Stromal cell of bone marrow (primary cell): ENCODE results near the gene EVI5L.
A peak's percentile ranks its signal among the peaks of the same experiment; 100 is the strongest.

Source experiments
- DNase-seq: peaks from one replicate; pipeline ENCODE4 v3.0.0-alpha.2; 2012; ENCODE audit warnings: low read depth

EVI5L gene

DNA sequence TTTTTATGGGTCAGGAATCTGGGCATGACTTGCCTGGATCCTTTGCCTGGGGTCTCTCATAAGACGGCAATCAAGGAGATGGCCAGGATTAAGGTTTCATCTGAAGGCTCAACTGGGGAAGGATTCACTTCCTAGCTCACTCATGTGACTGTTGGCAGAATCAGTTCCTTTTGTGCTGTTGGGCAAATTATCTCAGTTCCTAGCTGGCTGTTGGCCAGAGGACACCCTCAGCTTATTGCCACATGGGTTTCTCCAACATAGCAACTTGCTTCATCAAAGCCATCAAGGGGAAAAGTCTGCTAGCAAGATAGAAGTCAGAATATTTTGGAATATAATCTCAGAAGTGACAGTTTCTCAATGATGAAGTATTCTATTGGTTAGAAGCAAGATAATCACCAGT is 12.2 kb upstream of the EVI5L start:
- DNase-seq = no peak

DNA sequence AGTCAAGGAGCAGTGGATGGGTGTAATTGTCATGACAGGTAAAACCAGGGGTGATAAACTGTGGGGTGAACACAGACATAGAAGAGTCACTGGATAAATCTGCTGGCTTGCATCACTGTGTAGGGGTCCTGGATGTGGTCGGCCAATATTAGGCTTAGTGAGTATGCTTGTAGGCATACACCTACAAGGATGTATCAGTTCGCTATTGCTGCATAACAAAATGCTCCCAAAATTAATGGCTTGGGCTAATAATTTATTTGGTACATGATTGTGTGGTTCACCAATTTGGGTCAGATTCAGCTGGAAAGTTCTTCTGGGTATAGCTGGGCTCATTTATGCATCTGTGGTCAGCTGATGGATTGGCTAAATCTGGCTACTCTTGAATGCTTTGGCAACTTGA is 11.2 kb upstream of the EVI5L start:
- no peak for DNase-seq

DNA sequence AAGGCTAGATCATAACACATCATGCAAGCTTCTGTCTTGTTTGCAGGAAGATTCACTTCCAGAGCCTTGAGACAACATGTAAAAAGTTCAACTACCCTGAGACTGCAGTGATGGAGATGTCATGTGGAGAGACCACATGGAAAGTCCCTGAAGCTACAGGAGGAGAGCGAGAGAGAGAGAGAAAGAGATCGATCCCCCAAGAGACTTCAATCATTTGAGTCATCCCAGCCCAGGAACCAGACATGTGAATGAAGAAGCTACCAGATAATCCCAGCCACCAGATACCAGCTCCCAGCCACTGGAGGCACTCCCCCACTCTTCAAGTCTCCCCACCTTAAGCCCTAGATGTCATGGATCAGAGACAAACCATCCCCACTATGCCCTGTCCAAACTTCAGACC is 10.7 kb upstream of the EVI5L start:
- no peak for DNase-seq

DNA sequence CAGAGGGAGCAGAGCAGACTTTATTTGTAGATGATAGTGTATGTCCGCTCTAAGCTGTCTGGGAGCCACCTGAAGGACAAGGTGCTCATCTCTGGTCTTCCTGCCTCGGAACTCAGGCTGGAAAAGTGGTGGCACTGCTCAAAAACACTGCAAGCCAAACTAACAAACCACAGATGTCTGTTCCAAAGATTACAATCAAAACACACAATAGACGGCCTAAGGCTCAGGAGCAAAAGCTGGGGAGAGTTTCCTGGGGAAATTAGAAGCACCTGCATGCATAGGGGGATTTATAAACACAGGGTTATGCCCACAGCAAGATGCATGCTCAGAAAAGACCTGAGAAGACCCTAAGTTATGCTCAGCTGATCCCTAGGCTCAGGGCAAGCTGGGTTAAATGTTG is 9.4 kb upstream of the EVI5L start:
- DNase-seq = no peak

DNA sequence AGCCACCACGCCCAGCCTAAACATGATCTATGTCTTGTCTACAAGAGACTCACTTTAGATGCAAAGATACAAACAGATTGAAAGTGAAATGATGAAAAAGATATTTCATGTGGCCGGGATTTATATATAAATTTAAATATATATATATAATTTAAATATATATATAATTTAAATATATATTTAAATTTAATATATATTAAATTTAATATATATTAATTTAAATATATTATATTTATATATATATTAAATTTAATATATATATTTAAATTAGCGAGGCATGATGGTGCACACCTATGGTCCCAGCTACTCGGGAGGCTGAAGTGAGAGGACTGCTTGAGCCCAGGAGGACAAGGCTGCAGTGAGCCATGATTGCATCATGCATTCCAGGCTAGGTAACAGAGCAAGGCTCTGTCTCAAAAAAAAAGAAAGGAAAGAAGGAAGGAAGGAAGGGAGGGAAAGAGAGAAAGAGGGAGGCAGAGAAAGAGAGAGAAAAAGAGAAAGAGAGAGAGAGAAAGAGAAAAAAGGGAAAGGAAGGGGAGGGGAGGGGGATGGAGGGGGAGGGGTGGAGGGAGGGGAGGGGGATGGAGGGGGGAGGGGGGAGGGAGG is 7.0 kb upstream of the EVI5L start:
- no peak for DNase-seq

DNA sequence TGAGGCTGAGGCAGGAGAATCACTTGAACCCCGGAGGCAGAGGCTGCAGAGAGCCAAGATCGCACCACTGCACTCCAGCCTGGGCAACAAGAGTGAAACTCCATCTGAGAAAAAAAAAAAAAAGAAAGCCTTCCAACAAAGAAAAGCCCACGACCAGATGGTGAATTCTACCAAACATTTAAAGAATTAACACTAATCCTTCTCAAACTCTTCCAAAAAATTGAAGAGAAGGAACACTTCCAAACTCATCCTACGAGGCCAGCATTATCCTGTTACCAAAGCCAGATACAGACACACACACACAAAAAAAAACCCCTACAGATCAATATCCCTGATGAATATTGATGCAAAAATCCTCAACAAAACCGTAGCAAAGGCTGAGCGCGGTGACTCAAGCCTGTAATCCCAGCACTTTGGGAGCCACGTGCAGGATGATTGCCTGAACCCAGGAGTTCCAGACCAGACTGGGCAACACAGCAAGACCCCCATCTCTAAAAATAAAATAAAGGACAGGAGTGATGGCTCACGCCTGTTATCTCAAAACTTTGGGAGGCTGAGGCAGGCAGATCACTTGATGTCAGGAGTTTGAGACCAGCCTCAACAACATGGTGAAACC is 6.2 kb upstream of the EVI5L start:
- no peak for DNase-seq

DNA sequence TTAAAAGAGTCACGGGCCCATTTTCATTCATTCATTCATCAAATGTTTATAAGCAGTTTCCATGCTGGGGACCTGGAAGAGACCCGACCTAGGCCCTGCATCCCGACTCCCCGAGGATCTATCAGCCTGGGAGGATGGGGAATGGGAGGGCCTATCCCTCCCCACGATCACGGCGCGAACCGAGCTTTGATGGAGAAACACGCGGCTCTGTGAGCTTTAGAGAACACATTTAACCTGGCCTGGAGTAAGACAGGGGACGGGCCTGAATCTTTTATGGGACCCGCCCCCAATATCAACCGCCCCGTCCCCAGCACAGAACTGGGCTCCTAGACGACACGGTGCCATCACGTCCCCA is 875 bp upstream of the EVI5L start:
- DNase-seq = no peak

DNA sequence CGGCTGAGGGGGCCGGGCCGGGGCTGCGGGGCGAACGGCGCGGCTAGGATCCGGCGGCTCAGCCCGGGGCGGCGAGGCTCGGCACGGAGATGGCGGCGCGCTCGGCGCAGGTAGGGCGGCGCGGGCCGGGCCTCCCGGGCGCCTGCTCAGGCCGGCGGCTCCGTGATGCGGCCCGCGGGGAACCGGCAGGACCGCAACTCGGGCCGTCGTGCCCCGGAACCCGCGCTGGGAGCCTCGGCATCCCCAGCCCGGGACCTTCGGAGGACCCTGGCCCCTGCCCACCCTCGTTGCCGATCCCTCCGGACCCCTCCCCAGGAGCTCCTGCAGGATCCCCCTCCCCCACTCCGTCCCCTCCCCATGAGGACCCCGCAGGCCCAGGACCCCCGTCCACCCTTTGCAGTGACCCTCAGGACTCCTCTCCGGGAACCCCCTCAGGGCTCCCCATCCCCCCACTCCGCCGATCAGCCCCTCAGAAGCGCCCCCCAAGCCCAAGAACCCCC is 304 bp downstream of the EVI5L start:
- no peak for DNase-seq

DNA sequence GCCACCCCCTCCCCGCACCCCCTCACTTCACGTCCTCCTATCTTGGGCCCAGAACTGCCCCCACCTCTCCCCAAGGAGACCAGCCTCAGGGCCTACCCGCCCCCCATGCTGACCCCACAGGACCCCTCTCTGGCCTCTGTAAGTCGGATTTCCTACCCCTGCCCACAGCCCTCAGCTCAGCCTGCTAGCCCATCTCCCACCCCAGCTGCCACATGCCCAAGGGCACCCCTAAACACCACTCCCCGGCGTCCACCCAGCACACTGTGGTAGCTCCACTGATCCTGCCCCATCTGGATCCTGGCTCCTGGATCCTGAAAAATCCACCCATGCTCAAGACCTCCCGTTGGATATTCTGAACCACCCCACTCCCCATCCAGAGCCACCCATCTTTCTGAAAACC is 805 bp downstream of the EVI5L start:
- no peak for DNase-seq

DNA sequence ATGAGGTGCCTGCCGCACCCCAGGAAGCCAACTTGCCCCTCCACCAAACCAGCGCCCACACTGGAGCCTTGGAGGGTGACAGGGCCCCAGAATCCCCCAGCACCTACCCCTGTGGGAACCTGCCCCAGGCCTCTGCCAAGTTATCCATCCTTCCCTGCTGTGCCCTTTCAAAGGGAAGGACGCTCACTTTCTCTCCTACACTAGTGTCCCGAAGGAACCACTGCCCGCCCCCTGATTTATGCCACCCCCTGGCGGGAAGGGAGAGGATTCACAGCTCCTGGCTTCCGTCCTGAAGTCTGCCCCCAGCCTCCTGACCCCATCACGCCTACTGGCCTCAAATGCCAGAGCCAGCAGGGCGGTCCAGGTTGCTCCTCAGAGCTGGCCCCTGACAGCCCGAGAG is 1.4 kb downstream of the EVI5L start:
- peak; percentile 18 for DNase-seq

DNA sequence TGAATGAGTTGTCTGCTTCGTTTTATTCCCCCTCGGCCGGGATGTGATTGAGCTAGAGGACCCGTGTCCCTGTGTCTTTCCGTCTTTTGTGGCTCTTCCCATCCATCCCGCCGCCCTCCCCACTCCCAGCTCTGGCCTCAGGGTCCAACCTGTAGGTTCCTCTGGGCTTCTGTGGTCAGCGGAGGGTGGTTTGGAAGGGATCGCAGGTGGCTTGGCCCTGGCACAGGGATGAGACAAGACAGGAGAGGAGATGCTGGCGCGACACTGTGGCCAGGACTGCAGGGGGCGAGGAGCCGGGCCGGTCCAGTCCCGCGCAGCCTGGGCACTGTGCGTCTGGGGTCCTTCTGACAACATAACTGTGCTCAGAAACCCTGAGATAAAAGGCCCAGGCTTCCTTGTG is 2.0 kb downstream of the EVI5L start:
- no peak for DNase-seq

DNA sequence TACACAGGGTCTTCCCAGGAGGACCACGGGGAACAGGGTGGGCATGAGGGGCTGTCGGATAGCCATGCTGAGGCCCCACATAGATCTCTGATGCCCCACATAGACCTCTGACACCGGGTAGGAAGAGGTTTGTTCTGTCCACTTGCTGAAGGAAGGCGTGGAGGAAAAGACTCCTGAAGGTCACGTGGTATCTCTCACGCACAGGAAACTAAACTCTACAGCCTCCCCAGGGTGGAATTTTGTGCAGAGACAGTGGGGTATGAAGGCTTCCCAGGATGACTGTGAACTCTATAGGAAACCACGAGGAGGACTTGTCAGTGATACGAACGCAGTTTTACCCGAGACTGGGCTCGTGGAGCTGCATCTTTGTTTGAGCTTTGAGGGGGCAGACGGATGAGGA is 2.8 kb downstream of the EVI5L start:
- DNase-seq = no peak

DNA sequence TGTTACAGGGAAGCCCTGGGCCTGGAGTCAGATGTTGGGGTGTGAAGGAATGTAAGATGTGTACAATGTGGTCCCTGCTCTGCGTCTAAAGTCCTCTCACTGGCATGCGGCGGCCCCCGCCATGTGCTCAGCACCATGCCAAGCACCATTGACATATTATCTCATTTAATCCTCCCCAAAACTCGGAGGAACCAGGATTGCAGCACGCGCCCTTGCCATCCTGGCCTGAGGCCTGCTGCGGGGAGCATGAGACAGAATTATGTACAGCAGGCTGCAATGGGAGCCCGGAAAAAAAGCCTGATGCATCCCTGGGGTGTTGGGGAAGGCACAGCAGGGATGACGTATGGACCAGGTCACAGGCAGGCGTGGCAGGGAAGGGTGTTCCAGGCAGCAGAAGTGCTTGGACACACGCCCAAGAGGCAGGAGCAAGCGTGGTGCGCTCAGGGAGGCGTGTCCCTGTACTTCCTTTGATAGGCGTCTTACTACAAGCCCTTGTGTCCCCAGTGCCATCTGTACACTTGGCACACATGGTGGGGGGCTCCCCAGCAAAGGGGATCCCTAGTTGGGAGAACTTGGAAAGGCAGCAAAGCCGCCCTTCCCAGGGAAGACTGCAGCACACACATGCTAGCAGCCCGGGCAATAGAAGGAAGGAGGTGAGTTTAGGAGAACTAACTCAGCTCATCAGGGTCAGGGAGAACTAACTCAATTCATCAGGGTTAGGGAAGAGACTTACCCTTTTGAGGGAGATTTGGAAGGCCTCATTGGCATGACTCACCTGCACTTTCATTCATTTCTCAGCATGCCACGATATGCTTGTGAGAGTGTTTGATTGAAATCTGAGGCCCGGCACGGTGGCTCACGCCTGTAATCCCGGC is 3.4 kb downstream of the EVI5L start:
- peak; percentile 29 for DNase-seq

DNA sequence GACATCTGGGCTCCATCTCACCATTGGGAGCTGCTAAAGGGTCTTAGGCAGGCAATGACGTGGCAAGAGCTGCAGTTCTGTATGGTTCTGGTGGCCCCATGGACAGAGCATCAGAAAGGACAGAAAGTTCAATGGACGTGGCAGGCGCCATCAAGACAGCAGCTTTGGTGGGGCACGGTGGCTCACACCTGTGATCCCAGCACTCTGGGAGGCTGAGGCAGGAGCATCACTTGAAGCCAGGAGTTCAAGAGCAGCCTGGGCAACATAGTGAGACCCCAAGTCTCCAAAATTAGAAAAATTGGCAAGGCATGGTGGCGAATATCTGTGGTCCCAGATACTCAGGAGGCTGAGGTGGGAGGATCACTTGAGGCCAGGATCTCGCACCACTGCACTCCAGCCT is 9.5 kb downstream of the EVI5L start:
- DNase-seq = no peak

DNA sequence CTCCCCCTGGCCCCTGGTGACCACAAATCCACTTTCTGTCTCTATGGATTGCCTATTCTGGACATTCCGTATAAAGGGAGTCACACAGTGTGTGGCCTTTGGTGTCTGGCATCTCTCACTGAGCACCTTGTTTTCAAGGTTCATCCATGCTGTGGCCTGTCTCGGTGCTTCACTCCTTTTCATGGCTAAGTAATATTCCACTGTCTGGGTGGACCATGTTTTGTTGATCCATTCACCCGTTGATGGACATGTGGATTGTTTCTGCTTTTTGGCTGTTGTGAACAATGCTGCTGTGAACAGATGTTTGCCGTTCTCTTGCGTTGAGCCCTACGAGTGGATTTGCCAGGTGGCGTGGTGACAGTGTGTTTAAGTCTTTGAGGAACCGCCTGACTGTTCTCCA is 10.6 kb downstream of the EVI5L start:
- DNase-seq = no peak

DNA sequence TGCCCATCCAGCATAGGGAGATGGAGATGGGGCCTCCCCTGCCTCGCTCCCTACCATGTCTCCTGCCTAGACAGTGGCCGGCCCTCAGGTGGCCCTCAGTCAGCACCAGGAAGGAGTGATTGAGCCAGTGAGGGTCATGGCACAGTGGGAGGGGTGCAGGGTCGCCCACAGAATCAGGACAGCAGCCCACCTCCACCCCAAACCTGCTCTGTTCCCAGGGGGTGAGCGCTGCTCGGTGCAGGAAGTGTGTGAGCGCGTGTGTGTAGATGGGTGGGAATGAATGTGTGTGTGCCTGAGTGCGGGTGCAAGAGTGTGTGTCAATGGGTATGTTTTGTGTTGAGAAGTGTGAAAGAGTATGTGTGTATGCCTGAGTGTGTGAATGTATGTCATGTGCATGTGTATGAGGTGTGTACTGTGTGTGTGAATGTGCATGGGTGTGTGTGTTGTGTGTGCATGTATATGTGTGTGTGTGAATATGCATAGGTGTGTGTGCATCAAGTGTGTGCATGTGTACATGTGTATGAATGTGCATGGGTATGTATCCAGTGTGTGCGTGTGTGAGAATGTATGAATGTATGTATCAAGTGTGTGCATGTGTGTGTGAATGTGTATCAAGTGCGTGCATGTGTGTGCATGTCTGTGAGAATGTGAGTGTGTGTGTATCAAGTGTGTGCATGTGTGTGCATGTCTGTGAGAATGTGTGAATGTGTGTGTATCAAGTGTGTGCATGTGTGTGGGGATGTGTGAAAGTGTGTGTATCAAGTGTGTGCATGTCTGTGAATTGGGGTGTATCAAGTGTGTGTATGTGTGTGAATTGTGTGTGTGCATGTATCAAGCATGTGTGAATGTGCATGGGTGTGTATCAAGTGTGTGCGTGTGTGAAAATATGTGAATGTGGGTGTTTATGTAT is 12.0 kb downstream of the EVI5L start:
- DNase-seq = no peak

DNA sequence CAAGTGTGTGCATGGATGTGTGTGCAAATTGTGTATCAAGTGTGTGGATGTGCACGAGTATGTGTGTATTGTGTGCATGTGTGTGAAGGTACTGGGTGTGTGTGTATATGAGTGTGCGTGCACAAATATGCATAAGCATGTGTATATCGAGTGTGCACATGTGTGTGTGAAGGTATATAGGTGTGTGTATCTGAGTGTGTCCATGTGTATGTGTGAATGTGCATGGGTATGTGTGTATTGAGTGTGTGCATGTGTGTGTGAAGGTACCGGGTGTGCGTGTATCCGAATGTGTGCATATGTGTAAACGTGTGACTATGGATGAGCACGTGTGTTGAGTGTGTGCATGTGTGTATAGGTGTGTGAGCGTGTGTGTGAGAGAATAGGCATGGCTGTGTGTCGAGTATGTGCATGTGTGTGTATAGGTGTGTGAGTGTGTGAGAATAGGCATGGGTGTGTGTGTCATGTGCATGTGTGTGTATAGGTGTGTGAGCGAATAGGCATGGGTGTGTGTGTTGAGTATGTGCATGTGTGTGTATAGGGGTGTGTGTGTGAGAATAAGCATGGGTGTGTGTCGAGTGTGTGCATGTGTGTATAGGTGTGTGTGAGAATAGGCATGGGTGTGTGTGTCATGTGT is 12.8 kb downstream of the EVI5L start:
- no peak for DNase-seq

DNA sequence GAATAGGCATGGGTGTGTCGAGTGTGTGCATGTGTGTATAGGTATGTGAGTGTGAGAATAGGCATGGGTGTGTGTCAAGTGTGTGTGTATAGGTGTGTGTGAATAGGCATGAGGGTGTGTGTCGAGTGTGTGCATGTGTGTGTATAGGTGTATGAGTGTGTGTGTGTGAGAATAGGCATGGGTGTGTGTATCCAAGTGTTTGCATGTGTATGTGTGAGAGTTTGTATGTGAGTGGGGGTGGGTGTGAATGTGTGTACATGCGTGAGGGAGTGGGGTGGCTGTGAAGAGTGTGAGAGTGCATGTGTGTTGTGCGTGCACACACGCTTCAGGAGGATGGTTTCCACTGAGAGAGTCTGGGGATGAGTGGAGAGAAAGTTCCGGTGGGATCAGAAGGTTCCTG is 13.5 kb downstream of the EVI5L start:
- no peak for DNase-seq

DNA sequence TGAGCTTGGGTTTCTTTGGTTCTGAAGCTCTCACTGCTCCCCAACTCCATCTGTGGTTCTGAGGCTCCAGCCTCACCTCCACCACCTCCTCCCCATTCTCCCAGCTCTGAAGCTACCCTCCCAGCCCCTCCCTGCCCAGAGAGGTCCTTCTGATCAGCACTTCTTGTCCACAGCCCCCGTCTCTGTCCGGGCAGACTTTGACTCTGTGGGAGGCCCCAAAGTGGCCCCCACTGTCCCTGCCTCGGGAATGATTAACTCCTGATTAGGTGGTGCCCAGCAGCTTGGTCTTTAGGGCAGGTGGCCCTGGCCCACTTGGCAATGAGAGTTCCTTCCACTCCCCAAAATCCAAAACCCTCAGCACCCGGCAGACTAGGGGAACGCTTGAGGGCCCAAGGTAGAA is 14.4 kb downstream of the EVI5L start:
- DNase-seq = no peak

DNA sequence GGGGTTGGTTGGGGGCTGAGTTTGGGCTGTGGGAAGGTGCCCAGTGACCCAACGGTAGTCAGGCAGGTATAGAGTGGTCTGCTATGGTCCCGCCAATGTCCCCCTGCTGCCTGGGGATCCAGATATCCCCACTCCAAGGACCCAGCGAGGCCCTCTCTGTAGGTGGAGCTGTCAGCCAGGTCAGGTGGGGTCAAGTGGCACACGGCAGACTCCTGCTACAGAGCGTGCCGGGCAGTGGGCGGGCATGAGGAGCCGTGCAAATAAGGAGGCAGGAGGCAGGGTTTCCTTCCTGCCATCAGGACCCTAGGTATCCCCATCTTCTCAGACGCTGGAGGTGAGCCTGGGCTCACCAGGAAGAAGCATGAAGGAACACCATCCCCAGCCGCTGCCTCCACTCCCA is 14.9 kb downstream of the EVI5L start:
- no peak for DNase-seq

DNA sequence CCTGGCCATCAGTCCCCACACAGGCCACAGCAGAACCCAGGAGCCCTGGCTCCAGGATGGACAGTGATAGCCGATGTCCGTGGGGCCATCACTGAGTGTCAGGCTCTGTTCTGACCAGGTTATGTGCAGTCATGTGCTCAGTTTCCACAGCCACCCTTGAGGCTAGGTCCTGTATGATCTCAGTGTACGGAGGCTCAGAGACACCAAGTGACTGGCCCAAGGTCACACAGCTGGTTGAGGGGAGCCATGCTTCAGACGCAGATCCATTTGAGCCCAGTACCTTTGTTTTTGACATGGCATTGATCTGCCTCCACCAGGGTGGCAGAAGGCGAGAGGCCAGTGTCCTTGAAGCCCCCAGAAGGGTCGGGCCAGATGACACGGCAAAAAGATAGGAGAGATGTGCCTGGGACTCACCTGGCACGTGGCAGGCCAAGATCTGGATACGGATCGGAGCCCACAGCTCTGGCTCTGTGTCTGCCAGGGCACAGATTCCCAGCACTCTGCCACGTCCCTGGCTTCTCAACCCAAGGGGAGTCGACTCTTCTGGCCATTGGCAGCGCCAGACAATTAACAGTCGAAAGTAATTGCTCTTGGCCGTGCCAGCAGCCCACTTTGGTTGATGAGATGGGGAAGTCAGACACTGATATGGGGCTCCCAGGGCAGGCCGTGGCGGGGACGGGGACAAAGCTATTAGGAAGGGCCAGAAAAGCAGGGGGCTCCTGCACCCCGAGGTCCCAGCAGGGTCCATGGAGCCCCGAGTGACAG is 15.6 kb downstream of the EVI5L start:
- no peak for DNase-seq
